WTC11 (cell line): ENCODE measurements around the gene CFAP299.

ENCODE experiments used
- GABPB1 ChIP-seq: sonication (generic); formaldehyde crosslinking; IDR thresholded peaks from 2 replicates; pipeline ENCODE4 v1.8.1; 2023; ENCODE audit warnings: mild to moderate bottlenecking, missing genetic modification reagents
- SMAD3 ChIP-seq: sonication (generic); formaldehyde crosslinking; IDR thresholded peaks from 2 replicates; pipeline ENCODE4 v1.8.0; 2022; ENCODE audit warnings: missing genetic modification reagents, mild to moderate bottlenecking, borderline replicate concordance
- TF ChIP-seq, protein P1 (sequence below): fragments of 200-600 bp; IDR thresholded peaks from 2 replicates; pipeline ENCODE4 v1.8.0; 2022; ENCODE audit warnings: antibody characterized with exemption

- TF ChIP-seq GABPB1: no peak
- TF ChIP-seq SMAD3 (CRISPR knock-in tag): no peak
- TF ChIP-seq, protein P1, sequence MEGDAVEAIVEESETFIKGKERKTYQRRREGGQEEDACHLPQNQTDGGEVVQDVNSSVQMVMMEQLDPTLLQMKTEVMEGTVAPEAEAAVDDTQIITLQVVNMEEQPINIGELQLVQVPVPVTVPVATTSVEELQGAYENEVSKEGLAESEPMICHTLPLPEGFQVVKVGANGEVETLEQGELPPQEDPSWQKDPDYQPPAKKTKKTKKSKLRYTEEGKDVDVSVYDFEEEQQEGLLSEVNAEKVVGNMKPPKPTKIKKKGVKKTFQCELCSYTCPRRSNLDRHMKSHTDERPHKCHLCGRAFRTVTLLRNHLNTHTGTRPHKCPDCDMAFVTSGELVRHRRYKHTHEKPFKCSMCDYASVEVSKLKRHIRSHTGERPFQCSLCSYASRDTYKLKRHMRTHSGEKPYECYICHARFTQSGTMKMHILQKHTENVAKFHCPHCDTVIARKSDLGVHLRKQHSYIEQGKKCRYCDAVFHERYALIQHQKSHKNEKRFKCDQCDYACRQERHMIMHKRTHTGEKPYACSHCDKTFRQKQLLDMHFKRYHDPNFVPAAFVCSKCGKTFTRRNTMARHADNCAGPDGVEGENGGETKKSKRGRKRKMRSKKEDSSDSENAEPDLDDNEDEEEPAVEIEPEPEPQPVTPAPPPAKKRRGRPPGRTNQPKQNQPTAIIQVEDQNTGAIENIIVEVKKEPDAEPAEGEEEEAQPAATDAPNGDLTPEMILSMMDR: no peak
Observed at GRCh38 chr4:80767944-80768343, 432.4 kb downstream of the CFAP299 start.
